GM12872 (cell line): Measurements from ENCODE around the gene MAP4K3.

Source experiments
- TF ChIP-seq, protein P1 (sequence below): IDR thresholded peaks from 3 replicates; pipeline ENCODE4 v1.5.1; 2011; ENCODE audit warnings: low read depth, mild to moderate bottlenecking, low read length, moderate library complexity; ENCODE audit not compliant: insufficient read depth

The MAP4K3 gene

DNA sequence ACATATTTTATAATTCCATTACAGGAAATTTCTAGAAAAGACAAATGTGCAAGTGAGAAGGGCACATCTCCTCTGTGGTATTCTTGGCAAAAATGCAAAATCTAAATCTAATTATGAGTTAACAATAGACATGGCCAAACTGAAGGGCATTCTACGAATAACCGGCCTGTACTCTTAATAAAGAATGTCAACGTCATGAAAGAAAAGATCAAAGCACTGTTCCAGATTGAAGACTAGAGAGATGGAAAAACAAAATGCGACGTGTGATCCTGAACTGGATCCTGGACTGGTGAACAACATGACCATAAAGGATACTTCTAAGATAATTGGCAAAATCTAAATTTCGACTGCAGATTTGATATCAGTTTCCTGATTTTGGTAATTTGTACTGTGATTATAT, 196.3 kb downstream of the MAP4K3 start:
- TF ChIP-seq, protein P1, sequence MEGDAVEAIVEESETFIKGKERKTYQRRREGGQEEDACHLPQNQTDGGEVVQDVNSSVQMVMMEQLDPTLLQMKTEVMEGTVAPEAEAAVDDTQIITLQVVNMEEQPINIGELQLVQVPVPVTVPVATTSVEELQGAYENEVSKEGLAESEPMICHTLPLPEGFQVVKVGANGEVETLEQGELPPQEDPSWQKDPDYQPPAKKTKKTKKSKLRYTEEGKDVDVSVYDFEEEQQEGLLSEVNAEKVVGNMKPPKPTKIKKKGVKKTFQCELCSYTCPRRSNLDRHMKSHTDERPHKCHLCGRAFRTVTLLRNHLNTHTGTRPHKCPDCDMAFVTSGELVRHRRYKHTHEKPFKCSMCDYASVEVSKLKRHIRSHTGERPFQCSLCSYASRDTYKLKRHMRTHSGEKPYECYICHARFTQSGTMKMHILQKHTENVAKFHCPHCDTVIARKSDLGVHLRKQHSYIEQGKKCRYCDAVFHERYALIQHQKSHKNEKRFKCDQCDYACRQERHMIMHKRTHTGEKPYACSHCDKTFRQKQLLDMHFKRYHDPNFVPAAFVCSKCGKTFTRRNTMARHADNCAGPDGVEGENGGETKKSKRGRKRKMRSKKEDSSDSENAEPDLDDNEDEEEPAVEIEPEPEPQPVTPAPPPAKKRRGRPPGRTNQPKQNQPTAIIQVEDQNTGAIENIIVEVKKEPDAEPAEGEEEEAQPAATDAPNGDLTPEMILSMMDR, result no peak

DNA sequence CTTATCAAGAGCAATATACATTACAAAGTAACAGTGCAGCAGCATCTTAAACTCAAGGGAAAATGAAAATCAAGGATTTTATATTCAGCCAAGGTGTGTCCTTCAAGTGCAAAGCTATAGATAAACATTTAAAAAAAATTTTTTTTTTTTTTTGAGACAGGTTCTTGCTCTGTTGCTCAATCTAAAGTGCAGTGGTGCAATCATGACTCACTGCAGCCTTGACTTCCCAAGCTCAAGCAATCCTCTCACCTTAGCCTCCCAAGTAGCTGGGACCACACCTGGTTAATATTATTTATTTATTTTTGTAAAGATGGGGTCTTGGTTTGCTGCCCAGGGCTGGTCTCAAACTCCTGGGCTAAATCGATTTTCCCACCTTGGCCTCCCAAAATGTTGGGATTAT, 202.3 kb downstream of the MAP4K3 start:
- TF ChIP-seq, protein P1, result no peak

DNA sequence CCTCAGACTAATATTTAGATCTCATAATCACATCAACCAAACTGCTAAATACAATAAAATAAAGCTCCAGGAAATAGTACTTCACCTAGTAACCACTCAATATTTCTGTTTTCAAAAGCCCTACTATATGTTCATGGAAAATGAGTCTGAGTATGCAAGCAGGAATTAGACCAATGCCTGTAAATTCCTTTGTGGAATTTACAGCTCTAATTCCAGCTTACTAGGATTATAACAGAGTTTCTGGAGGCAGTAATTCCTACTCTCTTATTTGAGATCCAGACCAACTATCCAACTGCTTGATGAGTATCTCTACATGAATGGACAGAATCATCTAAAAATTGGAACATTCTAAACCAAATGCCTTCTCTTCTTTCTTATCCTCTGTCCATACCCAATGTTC, 204.9 kb downstream of the MAP4K3 start:
- TF ChIP-seq, protein P1, result no peak

DNA sequence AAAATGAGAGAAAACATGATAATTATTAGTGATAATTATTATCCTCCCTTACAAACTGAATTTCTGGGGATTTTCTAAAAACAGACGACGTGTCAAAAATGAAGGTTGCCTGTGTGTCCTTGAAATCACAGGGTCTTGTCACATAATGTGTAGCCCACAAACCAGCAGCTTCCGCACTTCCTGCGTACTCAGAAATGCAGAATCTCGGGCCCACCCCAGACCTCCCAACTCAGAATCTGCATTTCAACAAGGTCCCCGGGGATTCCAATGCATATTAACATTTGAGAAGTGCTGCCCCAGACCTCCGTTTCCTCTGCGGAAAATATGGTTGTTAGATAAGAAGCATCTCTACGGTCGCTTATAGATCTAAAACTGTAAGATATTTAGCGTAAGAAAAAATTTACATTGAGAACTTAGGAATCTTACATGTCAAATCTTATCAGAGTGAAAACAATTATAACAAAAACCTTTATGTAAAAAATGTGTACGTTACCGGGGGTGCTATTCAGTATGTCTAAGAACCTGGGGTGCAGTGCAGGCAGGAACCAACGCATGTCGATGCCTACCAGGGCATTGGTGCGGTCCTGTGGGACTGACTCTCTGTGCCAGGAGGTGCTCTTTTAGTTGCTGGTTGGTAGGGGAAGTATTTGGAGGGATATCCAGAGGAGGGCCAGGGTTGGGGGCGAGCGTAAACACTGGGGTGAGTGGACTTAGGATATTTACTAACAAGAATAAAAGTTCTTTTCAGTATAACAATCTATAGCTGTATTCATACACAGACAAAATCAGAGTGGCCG, 208.5 kb downstream of the MAP4K3 start:
- TF ChIP-seq, protein P1, result no peak

DNA sequence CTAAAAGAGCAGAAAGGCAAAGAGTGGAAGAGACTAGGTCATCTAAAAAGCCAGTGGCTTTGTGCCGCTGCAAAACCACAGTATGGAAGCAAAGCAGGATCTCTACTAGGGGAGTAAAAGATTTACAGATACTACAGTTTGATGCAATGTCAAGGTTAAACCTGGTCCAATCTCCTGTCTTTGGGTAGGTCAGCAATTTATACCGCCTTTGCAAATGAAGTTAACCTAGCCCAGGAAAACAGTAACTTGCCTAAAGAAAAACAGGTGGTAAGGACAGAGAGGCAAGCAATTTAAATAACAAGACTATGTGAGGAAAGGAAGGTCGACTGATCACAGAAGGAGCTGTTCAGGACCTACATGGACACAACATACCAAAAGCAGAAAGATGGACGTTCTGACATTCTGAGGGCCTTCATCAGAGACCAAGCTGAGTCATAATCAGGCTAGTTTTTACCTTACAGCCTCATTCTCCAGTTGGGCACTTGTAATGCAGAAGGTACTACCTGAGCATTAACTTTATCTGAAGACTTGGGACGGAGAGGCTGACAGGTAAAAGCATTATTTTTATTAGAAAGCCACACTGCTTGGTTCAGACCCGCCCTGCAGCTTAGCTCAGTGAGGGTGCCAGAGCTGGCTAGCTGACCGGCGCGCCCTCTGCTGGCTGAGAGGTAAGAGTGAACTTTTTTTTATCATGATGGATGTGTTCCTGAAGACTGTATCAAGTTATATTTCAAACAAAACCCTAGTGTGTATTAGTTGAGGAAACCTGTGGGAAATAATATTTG, 209.3 kb downstream of the MAP4K3 start:
- TF ChIP-seq, protein P1, result peak; percentile 78

DNA sequence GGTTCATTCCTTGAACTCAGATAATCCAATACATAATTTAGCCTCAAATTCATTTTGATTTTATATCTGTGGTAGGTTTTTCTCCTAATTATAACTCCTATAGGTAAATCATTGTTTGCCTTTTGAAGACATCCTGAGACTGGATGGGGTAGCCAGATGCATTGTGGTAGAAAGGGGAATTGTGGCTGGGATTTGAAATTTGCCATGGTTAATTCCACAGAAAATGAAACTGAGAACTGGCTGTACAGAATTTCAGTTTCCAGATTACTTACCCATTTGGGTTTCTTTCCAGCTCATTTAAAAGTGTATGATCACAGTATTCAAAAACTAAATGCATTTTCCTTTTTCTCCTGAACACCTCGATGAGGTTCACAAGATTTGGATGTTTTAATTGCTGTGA, 211.5 kb downstream of the MAP4K3 start:
- TF ChIP-seq, protein P1, result no peak

DNA sequence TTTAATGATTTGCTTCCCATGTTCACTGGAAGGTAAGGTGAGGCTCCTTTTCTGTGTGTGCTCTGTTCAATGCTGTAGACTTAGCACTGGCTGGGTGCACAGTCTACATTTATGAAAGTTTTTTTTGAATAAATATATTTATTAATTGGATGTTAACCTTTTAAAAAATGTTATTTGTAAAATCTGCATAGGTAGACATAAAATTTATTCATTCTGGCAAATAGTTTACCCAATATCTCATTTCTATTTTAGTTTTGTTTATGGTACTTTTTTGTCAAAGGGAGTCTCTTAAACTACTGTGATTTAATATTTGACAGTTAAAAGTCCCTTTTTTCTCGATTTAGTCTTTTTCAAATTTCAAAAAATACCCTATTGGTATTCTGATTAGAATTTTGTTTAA, 213.2 kb downstream of the MAP4K3 start:
- TF ChIP-seq, protein P1, result no peak
